Upper lobe of left lung (tissue), 6 donors: ENCODE results near the gene PRICKLE2. TPM values are rescaled to one million over a fixed set of nuclear protein-coding genes. Genes with fewer than 3 reads are reported as not detected.

Experiments used
- ATAC-seq, 2 donors: fragments of 200-7000 bp; cut with Tn5 transposase; one replicate each; pipeline ENCODE4 v1.9.1; 2022; ENCODE audit warnings: mild to moderate bottlenecking in 2 of 2, moderate library complexity in 2 of 2; ENCODE audit not compliant: low FRiP score in 2 of 2
- DNase-seq, 2 donors: peaks; one replicate each; pipeline ENCODE4 v3.0.0-alpha.2; 2019 to 2020
- H3K27ac ChIP-seq, 4 donors: fragments of 200-600 bp; sonication (generic); one replicate each; pipeline ENCODE4 v1.5.1; 2016 to 2019
- H3K27me3 ChIP-seq, 4 donors: fragments of 200-600 bp; sonication (generic); one replicate each; pipeline ENCODE4 v1.5.1; 2017 to 2019
- H3K36me3 ChIP-seq, 4 donors: fragments of 200-600 bp; sonication (generic); one replicate each; pipeline ENCODE4 v1.5.1; 2016 to 2019
- H3K4me1 ChIP-seq, 4 donors: fragments of 200-600 bp; sonication (generic); one replicate each; pipeline ENCODE4 v1.5.1; 2018 to 2019
- H3K4me3 ChIP-seq, 4 donors: fragments of 200-600 bp; sonication (generic); one replicate each; pipeline ENCODE4 v1.5.1; 2017 to 2019; ENCODE audit warnings: mild to moderate bottlenecking in 2 of 4, moderate library complexity in 1 of 4
- H3K9me3 ChIP-seq, 4 donors: fragments of 200-600 bp; sonication (generic); one replicate each; pipeline ENCODE4 v1.5.1; 2018 to 2019
- CTCF ChIP-seq, 6 experiments: fragments of 450-650 bp in 4 of 6; fragments of 200-600 bp in 2 of 6; sonication (generic) in 2 of 6; IDR thresholded peaks; one replicate each; pipeline ENCODE4 v1.5.1; 2016 to 2019; ENCODE audit warnings: antibody characterized with exemption in 6 of 6
- EP300 ChIP-seq, 4 donors: sonication (generic); formaldehyde crosslinking; IDR thresholded peaks; one replicate each; pipeline ENCODE4 v1.5.1; 2017; ENCODE audit warnings: antibody characterized with exemption in 4 of 4, control low read depth in 2 of 4
- POLR2A ChIP-seq, 4 donors: fragments of 450-650 bp; IDR thresholded peaks; one replicate each; pipeline ENCODE4 v1.5.1; 2016 to 2017; ENCODE audit warnings: antibody characterized with exemption in 4 of 4, mild to moderate bottlenecking in 2 of 4
- POLR2AphosphoS5 ChIP-seq, 2 donors: sonication (generic); formaldehyde crosslinking; IDR thresholded peaks; one replicate each; pipeline ENCODE4 v1.5.1; 2017; ENCODE audit warnings: antibody characterized with exemption in 2 of 2
- WGBS, 2 donors: methylation state at CpG; one replicate each; pipeline ENCODE4 v1.1.5; 2017 to 2018; 5-methylcytosine and 5-hydroxymethylcytosine counted together
- total RNA-seq, 6 donors: library from RNA; depleted of rRNA in 4 of 6; stranded (reverse); fragments of >200 nt in 4 of 6; gene quantifications; one replicate each; pipeline versions ENCODE4 v1.1.0 to v1.2.1, GENCODE V29; 2016 to 2021
- donor health status: DM: no; HTN: no; CAD: no; lungs with moderate emphysema.
- donor health status: DM: no; HTN: yes; CAD: no; lungs with severe emphysema.

The PRICKLE2 gene
- total RNA-seq, 6 donors from 2014 or later = 28.3 to 68.9 (median 36.3) TPM

- no peak for DNase-seq
- ATAC-seq = no peak
- 90 to 100% methylated on average over 1 of the region's 1 CpG for WGBS, 2 donors
- Histone ChIP-seq H3K9me3 (no peaks in the 10 kb centered on the region), H3K4me1 (peaks cover 0 to 4% (median 0%) of the 10 kb centered on the region in 4 donors), H3K36me3 (no peaks in the 10 kb centered on the region), H3K27ac (no peak overlapping the region), H3K4me3 (no peak overlapping the region), H3K27me3 (no peaks in the 10 kb centered on the region)
- TF ChIP-seq EP300 (IDR thresholded peaks at IDR 0.05) (no peak), CTCF (IDR thresholded peaks at IDR 0.05) (no peak), POLR2A (IDR thresholded peaks at IDR 0.05) (no peak), POLR2AphosphoS5 (IDR thresholded peaks at IDR 0.05) (no peak)
These were observed 140.6 kb downstream of the PRICKLE2 start for GRCh38 chr3:64084640-64085039.

GRCh38 chr3:64083575-64083974 lies 141.7 kb downstream of the PRICKLE2 start:
- no peaks in the 10 kb centered on the region for H3K36me3 ChIP-seq
- ATAC-seq = no peak
- DNase-seq = no peak
- peaks cover 0 to 2% (median 0%) of the 10 kb centered on the region in 4 donors for H3K4me1 ChIP-seq
- 50 to 77% methylated on average over 3 of the region's 3 CpGs for WGBS, 2 donors
- no peak overlapping the region for H3K27ac ChIP-seq
- no peak overlapping the region for H3K4me3 ChIP-seq
- H3K27me3 ChIP-seq = no peaks in the 10 kb centered on the region
- TF ChIP-seq CTCF (IDR thresholded peaks at IDR 0.05) = no peak
- TF ChIP-seq EP300 (IDR thresholded peaks at IDR 0.05) = no peak
- no peak for TF ChIP-seq POLR2A (IDR thresholded peaks at IDR 0.05)
- TF ChIP-seq POLR2AphosphoS5 (IDR thresholded peaks at IDR 0.05) = no peak
- H3K9me3 ChIP-seq = no peaks in the 10 kb centered on the region

GRCh38 chr3:64082961-64083541 lies 142.2 kb downstream of the PRICKLE2 start:
- ATAC-seq (no peak), DNase-seq (no peak)
- TF ChIP-seq POLR2A (IDR thresholded peaks at IDR 0.05) (no peak), CTCF (IDR thresholded peaks at IDR 0.05) (no peak), POLR2AphosphoS5 (IDR thresholded peaks at IDR 0.05) (no peak), EP300 (IDR thresholded peaks at IDR 0.05) (no peak)
- Histone ChIP-seq H3K4me3 (no peak overlapping the region), H3K27me3 (no peaks in the 10 kb centered on the region), H3K27ac (no peak overlapping the region), H3K36me3 (no peaks in the 10 kb centered on the region), H3K4me1 (no peaks in the 10 kb centered on the region), H3K9me3 (no peaks in the 10 kb centered on the region)
- WGBS, 2 donors = 62 to 64% methylated on average over 6 to 7 of the region's 7 CpGs

GRCh38 chr3:64082411-64082810 lies 142.9 kb downstream of the PRICKLE2 start:
- Histone ChIP-seq H3K36me3 (no peaks in the 10 kb centered on the region), H3K27me3 (no peaks in the 10 kb centered on the region), H3K4me3 (no peak overlapping the region), H3K27ac (no peak overlapping the region), H3K9me3 (no peaks in the 10 kb centered on the region), H3K4me1 (no peaks in the 10 kb centered on the region)
- no peak for ATAC-seq
- WGBS, 2 donors = 77 to 84% methylated on average over 3 of the region's 3 CpGs
- TF ChIP-seq EP300 (IDR thresholded peaks at IDR 0.05) (no peak), CTCF (IDR thresholded peaks at IDR 0.05) (no peak), POLR2A (IDR thresholded peaks at IDR 0.05) (no peak), POLR2AphosphoS5 (IDR thresholded peaks at IDR 0.05) (no peak)
- DNase-seq = no peak

- no peaks in the 10 kb centered on the region for H3K27me3 ChIP-seq
- no peak overlapping the region for H3K27ac ChIP-seq
- no peak for DNase-seq
- H3K36me3 ChIP-seq = no peaks in the 10 kb centered on the region
- no peaks in the 10 kb centered on the region for H3K9me3 ChIP-seq
- no peaks in the 10 kb centered on the region for H3K4me1 ChIP-seq
- H3K4me3 ChIP-seq = no peak overlapping the region
- 95 to 100% methylated on average over 1 of the region's 1 CpG for WGBS, 2 donors
- ATAC-seq = no peak
- TF ChIP-seq EP300 (IDR thresholded peaks at IDR 0.05) (no peak), CTCF (IDR thresholded peaks at IDR 0.05) (no peak), POLR2A (IDR thresholded peaks at IDR 0.05) (no peak), POLR2AphosphoS5 (IDR thresholded peaks at IDR 0.05) (no peak)
These were observed 144.0 kb downstream of the PRICKLE2 start for GRCh38 chr3:64081235-64081630.
